GM10248 (cell line): Measurements from ENCODE around the gene GRIA3.

Experiments used
- CTCF ChIA-PET: fragments of 300-600 bp; sonication (Branson Sonifier 250); formaldehyde crosslinking; extraction: SDS; loops from one replicate; lab custom pipeline; 2021; ENCODE audit warnings: antibody characterized with exemption; lab: Yijun Ruan, JAX
- POLR2A ChIA-PET: fragments of 350-650 bp; sonication (Branson Sonifier 250); formaldehyde crosslinking; extraction: SDS; loops from one replicate; lab custom pipeline; 2020; ENCODE audit warnings: antibody characterized with exemption; lab: Yijun Ruan, JAX
- DNase-seq: peaks from one replicate; pipeline ENCODE4 v3.0.0; 2012; ENCODE audit errors: extremely low spot score
- CTCF ChIP-seq: IDR thresholded peaks from 2 replicates; pipeline ENCODE4 v1.5.1; 2012; ENCODE audit warnings: mild to moderate bottlenecking, low read depth; ENCODE audit errors: extremely low read depth, missing control alignments, control extremely low read depth

The GRIA3 gene

GRCh38 chrX:123184219-123184865 lies at the start of gene GRIA3:
Gene GRIA3 (plus strand): TSS chrX:123184278. CDS start chrX:123184536, 258 bp downstream.
- POLR2A ChIA-PET: no interaction called here
- no peak for TF ChIP-seq CTCF
- peak; percentile 9 for DNase-seq
- CTCF ChIA-PET: no interaction called here

GRCh38 chrX:123138473-123138872 lies 45.6 kb upstream of the GRIA3 start:
- CTCF ChIA-PET: no interaction called here
- POLR2A ChIA-PET: no interaction called here
- TF ChIP-seq CTCF: no peak
- DNase-seq: no peak

GRCh38 chrX:123140454-123140853 lies 43.6 kb upstream of the GRIA3 start:
- POLR2A ChIA-PET: no interaction called here
- TF ChIP-seq CTCF: no peak
- CTCF ChIA-PET: no interaction called here
- no peak for DNase-seq

GRCh38 chrX:123140904-123141303 lies 43.2 kb upstream of the GRIA3 start:
- TF ChIP-seq CTCF: no peak
- DNase-seq: no peak
- POLR2A ChIA-PET: no interaction called here
- CTCF ChIA-PET: no interaction called here

- no peak for TF ChIP-seq CTCF
- ChIA-PET POLR2A (no interaction called here), CTCF (no interaction called here)
- no peak for DNase-seq
These were observed 30.2 kb upstream of the GRIA3 start for GRCh38 chrX:123153846-123154335.

- TF ChIP-seq CTCF: no peak
- no peak for DNase-seq
- ChIA-PET POLR2A (no interaction called here), CTCF (no interaction called here)
These were observed 28.8 kb upstream of the GRIA3 start for GRCh38 chrX:123155327-123155726.
